GM12864 (cell line): ENCODE data around the gene ARAP1.

Source experiments
- DNase-seq: peaks from one replicate; pipeline ENCODE4 v3.0.0-alpha.2; 2011; ENCODE audit warnings: low read depth
- H3K4me3 ChIP-seq: 2 replicates; pipeline ENCODE4 v1.5.1; 2011; ENCODE audit warnings: mild to moderate bottlenecking, low read depth, low read length, control low read depth
- TF ChIP-seq, protein P1 (sequence below): IDR thresholded peaks from 2 replicates; pipeline ENCODE4 v1.5.1; 2011; ENCODE audit warnings: low read depth, mild to moderate bottlenecking, moderate library complexity, low read length, control low read depth, inconsistent platforms; ENCODE audit errors: missing control alignments

ARAP1 gene

GRCh38 chr11:72665911-72666472 is 86.2 kb downstream of the ARAP1 start:
- no peak for DNase-seq
- H3K4me3 ChIP-seq: no peak overlapping the region

GRCh38 chr11:72662036-72662435 is 90.2 kb downstream of the ARAP1 start:
- DNase-seq: no peak
- TF ChIP-seq, protein P1, sequence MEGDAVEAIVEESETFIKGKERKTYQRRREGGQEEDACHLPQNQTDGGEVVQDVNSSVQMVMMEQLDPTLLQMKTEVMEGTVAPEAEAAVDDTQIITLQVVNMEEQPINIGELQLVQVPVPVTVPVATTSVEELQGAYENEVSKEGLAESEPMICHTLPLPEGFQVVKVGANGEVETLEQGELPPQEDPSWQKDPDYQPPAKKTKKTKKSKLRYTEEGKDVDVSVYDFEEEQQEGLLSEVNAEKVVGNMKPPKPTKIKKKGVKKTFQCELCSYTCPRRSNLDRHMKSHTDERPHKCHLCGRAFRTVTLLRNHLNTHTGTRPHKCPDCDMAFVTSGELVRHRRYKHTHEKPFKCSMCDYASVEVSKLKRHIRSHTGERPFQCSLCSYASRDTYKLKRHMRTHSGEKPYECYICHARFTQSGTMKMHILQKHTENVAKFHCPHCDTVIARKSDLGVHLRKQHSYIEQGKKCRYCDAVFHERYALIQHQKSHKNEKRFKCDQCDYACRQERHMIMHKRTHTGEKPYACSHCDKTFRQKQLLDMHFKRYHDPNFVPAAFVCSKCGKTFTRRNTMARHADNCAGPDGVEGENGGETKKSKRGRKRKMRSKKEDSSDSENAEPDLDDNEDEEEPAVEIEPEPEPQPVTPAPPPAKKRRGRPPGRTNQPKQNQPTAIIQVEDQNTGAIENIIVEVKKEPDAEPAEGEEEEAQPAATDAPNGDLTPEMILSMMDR: no peak
- no peak overlapping the region for H3K4me3 ChIP-seq

More at GRCh38 chr11:72665911-72666472, 86.2 kb downstream of the ARAP1 start:
- TF ChIP-seq, protein P1: no peak

DNA sequence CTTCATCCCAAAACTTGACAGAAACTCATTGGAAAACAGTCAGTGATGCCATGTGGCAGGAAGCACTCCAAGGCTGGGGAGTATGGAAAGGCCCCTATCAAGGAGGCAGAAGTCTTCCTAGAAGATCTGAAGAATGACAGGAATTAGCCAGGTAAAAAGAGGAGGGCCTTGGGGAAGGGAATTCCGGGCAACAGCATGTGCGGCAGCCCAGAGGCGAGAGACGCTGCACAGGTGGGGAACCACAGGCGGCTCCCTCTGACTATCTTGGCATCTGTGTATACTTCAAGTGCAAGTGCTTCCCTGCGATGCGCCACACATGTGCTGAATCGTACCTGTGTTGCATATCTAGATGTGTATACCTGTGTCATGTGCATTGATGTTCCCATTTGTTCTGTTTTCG is 90.7 kb downstream of the ARAP1 start:
- TF ChIP-seq, protein P1: no peak
- no peak for DNase-seq
- H3K4me3 ChIP-seq: no peak overlapping the region

DNA sequence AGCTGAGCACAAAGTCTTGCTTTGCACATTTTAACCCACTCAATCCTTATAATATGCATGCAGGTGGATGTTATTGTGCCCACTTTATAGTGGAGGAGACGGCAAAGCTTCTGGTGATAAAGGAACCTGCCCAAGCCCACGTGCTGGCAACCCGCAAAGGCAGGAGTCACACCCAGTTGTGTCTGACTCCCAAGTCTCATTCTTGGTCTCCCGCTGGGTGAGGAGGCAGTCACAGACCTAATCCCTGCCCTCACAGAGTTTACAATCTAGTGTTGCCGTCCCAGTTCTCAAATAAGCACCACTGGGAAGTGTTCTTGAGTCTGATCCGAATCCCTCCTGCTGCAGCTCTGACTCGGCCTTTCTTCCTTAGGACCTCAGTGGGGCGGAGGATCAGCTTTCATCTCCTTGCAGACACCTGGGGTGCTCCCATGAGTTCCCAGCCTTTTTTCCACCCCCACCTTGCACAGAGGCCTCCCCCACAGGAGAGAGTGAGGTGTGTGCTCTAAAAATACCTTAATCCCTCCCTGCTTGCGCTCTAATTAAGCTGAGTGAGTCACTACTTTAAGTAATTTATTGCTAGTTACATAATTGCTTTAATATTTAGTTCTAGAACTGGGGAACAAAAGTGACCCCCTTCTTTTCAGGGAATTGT is 93.1 kb downstream of the ARAP1 start:
- no peak overlapping the region for H3K4me3 ChIP-seq
- DNase-seq: no peak
- TF ChIP-seq, protein P1: no peak

DNA sequence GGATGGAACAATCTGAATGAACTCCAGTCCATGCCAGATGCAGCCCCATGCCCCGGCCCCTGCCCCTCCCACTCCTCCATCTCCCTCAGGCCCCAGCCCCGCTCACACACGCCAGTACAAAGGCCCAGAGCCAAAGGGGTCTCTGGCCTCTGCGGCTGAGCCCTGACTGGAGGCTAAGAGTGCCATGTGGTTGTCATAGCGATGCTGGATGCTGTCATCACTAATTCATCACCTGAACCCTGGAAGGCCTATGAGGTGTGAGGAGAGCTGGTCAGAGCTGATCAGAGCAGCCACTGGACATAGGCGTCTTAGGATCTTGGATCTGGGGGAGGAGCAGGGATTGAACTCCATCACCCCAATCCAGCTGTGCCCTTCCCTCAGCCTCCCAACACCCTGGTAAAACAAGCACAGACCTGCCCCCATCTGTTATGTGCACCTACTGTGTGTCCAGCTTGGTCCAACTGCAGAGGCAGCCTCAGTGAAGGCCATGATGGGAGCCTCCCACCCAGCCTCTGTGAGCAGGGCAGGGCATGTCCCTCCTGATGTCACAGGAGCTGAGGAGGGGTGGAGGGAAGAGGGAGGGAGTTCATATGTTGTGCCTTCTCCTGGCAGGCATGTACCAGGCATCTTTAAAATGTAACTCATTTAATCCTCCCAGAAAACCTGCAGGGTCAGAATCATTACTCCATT is 94.7 kb downstream of the ARAP1 start:
- TF ChIP-seq, protein P1: no peak
- no peak for DNase-seq
- H3K4me3 ChIP-seq: no peak overlapping the region

- H3K4me3 ChIP-seq: no peak overlapping the region
- TF ChIP-seq, protein P1: no peak
- no peak for DNase-seq
These were observed 96.2 kb downstream of the ARAP1 start for GRCh38 chr11:72655896-72656464.
